H9 (cell line): ENCODE measurements around the gene LOC128125822.

Experiments used
- DNase-seq: peaks from one replicate; pipeline ENCODE4 v3.0.0-alpha.2; 2017
- H2AFZ ChIP-seq: one replicate; pipeline ENCODE4 v1.6.1; 2013; ENCODE audit warnings: mild to moderate bottlenecking, low read length, control low read depth, moderate library complexity
- H2AK5ac ChIP-seq: 2 replicates; pipeline ENCODE4 v1.6.1; 2013; ENCODE audit warnings: low read length, control low read depth, mixed read lengths; ENCODE audit not compliant: insufficient read length
- H2BK120ac ChIP-seq: one replicate; pipeline ENCODE4 v1.6.1; 2013; ENCODE audit warnings: low read depth, mild to moderate bottlenecking, low read length, control low read depth, inconsistent platforms; ENCODE audit not compliant: poor library complexity, severe bottlenecking
- H2BK12ac ChIP-seq: 2 replicates; pipeline ENCODE4 v1.6.1; 2013; ENCODE audit warnings: low read length, control low read depth, mixed read lengths, low read depth; ENCODE audit not compliant: insufficient read length
- H2BK15ac ChIP-seq: 2 replicates; pipeline ENCODE4 v1.6.1; 2013; ENCODE audit warnings: low read depth, low read length, control low read depth
- H2BK20ac ChIP-seq: one replicate; pipeline ENCODE4 v1.6.1; 2013; ENCODE audit warnings: low read depth, mild to moderate bottlenecking, low read length, control low read depth, inconsistent platforms; ENCODE audit not compliant: poor library complexity, severe bottlenecking
- H2BK5ac ChIP-seq: 2 replicates; pipeline ENCODE4 v1.6.1; 2013; ENCODE audit warnings: low read length, control low read depth, mixed read lengths; ENCODE audit not compliant: insufficient read length
- H3K14ac ChIP-seq: 2 replicates; pipeline ENCODE4 v1.6.1; 2013; ENCODE audit warnings: low read length, control low read depth; ENCODE audit not compliant: insufficient read depth
- H3K18ac ChIP-seq: 2 replicates; pipeline ENCODE4 v1.6.1; 2013; ENCODE audit warnings: low read depth, mild to moderate bottlenecking, mixed read lengths, low read length, control low read depth; ENCODE audit not compliant: insufficient read length
- H3K23ac ChIP-seq: 2 replicates; pipeline ENCODE4 v1.6.1; 2013; ENCODE audit warnings: low read length, control low read depth, mixed read lengths, low read depth; ENCODE audit not compliant: insufficient read length
- H3K23me2 ChIP-seq: 2 replicates; pipeline ENCODE4 v1.6.1; 2013; ENCODE audit warnings: low read depth, mild to moderate bottlenecking, mixed read lengths, low read length, control low read depth; ENCODE audit not compliant: insufficient read length, poor library complexity, severe bottlenecking
- H3K27ac ChIP-seq: 2 replicates; pipeline ENCODE4 v1.5.1; 2013; ENCODE audit warnings: low read length, control low read depth, mixed read lengths, low read depth; ENCODE audit not compliant: insufficient read length
- H3K27me3 ChIP-seq: 2 replicates; pipeline ENCODE4 v1.6.1; 2013; ENCODE audit warnings: low read length, control low read depth, inconsistent platforms; ENCODE audit not compliant: insufficient read depth
- H3K4ac ChIP-seq: 2 replicates; pipeline ENCODE4 v1.6.1; 2013; ENCODE audit warnings: low read depth, mild to moderate bottlenecking, control low read depth, inconsistent platforms, low read length, moderate library complexity
- H3K4me1 ChIP-seq: 2 replicates; pipeline ENCODE4 v1.6.1; 2013; ENCODE audit warnings: low read length, control low read depth, inconsistent platforms; ENCODE audit not compliant: insufficient read depth
- H3K4me2 ChIP-seq: 2 replicates; pipeline ENCODE4 v1.6.1; 2013; ENCODE audit warnings: low read length, control low read depth, mixed read lengths; ENCODE audit not compliant: insufficient read length, insufficient read depth
- H3K56ac ChIP-seq: 2 replicates; pipeline ENCODE4 v1.6.1; 2013; ENCODE audit warnings: low read depth, mild to moderate bottlenecking, mixed read lengths, low read length, control low read depth; ENCODE audit not compliant: insufficient read length
- H3K79me1 ChIP-seq: 2 replicates; pipeline ENCODE4 v1.6.1; 2013; ENCODE audit warnings: low read depth, mild to moderate bottlenecking, moderate library complexity, low read length, control low read depth, inconsistent platforms; ENCODE audit not compliant: insufficient read depth, poor library complexity, severe bottlenecking
- H3K79me2 ChIP-seq: 2 replicates; pipeline ENCODE4 v1.6.1; 2013; ENCODE audit warnings: low read length, control low read depth, inconsistent platforms; ENCODE audit not compliant: insufficient read depth
- H3K9ac ChIP-seq: 2 replicates; pipeline ENCODE4 v1.6.1; 2013; ENCODE audit warnings: low read length, control low read depth, mixed read lengths; ENCODE audit not compliant: insufficient read length; ENCODE audit errors: extremely low read depth
- H3K9me3 ChIP-seq: one replicate; pipeline ENCODE4 v1.6.1; 2013; ENCODE audit warnings: low read depth, low read length, inconsistent platforms; ENCODE audit not compliant: control insufficient read depth
- H3T11ph ChIP-seq: one replicate; pipeline ENCODE4 v1.6.1; 2013; ENCODE audit warnings: mild to moderate bottlenecking, low read length, control low read depth, inconsistent platforms
- H4K20me1 ChIP-seq: one replicate; pipeline ENCODE4 v1.6.1; 2013; ENCODE audit not compliant: control insufficient read depth, insufficient read length, insufficient read depth
- H4K5ac ChIP-seq: 2 replicates; pipeline ENCODE4 v1.6.1; 2013; ENCODE audit warnings: low read depth, mild to moderate bottlenecking, mixed read lengths, low read length, control low read depth; ENCODE audit not compliant: insufficient read length
- H4K8ac ChIP-seq: replicated peaks from 2 replicates; pipeline ENCODE4 v1.6.1; 2013; ENCODE audit warnings: low read length, control low read depth, mixed read lengths, low read depth; ENCODE audit not compliant: insufficient read length
- H4K91ac ChIP-seq: 2 replicates; pipeline ENCODE4 v1.6.1; 2013; ENCODE audit warnings: low read depth, mild to moderate bottlenecking, moderate library complexity, mixed read lengths, low read length, control low read depth; ENCODE audit not compliant: insufficient read length
- H3K27ac Mint-ChIP-seq, 3 experiments: 2 replicates in 2 of 3; 3 replicates in 1 of 3; pipeline ENCODE4 v1.8.0; 2020 to 2021; ENCODE audit warnings: mixed read lengths in 3 of 3, mild to moderate bottlenecking in 1 of 3, moderate library complexity in 1 of 3
- H3K27me3 Mint-ChIP-seq: 2 replicates; pipeline ENCODE4 v1.8.0; 2021; ENCODE audit warnings: low read depth, mild to moderate bottlenecking, moderate library complexity, mixed read lengths
- H3K36me3 Mint-ChIP-seq, 3 experiments: 2 replicates in 2 of 3; 3 replicates in 1 of 3; pipeline ENCODE4 v1.8.0; 2020 to 2021; ENCODE audit warnings: low read depth in 3 of 3, mixed read lengths in 3 of 3; ENCODE audit not compliant: insufficient read depth in 1 of 3
- H3K4me1 Mint-ChIP-seq, 2 experiments: 2 replicates each; pipeline ENCODE4 v1.8.0; 2020; ENCODE audit warnings: mixed read lengths in 2 of 2
- H3K4me3 Mint-ChIP-seq, 2 experiments: 2 replicates in 1 of 2; 3 replicates in 1 of 2; pipeline ENCODE4 v1.8.0; 2020 to 2021; ENCODE audit warnings: mild to moderate bottlenecking in 2 of 2, mixed read lengths in 2 of 2, moderate library complexity in 1 of 2
- H3K9me3 Mint-ChIP-seq, 2 experiments: 2 replicates in 1 of 2; 3 replicates in 1 of 2; pipeline ENCODE4 v1.8.0; 2020; ENCODE audit warnings: mild to moderate bottlenecking in 2 of 2, mixed read lengths in 2 of 2, moderate library complexity in 1 of 2
- CTCF ChIP-seq: fragments of 200-600 bp; sonication (generic); conservative IDR thresholded peaks from 3 replicates; pipeline ENCODE4 v1.8.0; 2021; ENCODE audit warnings: antibody characterized with exemption, mild to moderate bottlenecking
- WGBS: extraction: QIAGEN DNeasy Blood & Tissue Kit; methylation state at CpG from one replicate; pipeline ENCODE4 v1.1.7; 2013; ENCODE audit warnings: missing lambda C conversion rate, low lambda C conversion rate, mixed read lengths; ENCODE audit not compliant: insufficient read length; ENCODE audit errors: extremely low coverage; 5-methylcytosine and 5-hydroxymethylcytosine counted together

LOC128125822 gene

GRCh38 chr6:63560801-63561287 lies 11.4 kb upstream of the LOC128125822 start:
- H3K27ac ChIP-seq = no peak overlapping the region
- Mint-ChIP-seq H3K27me3 (no peaks in the 10 kb centered on the region), H3K27ac (no peak overlapping the region)

More at GRCh38 chr6:63560801-63561287, 11.4 kb upstream of the LOC128125822 start:
- Histone ChIP-seq H2AFZ (no peak overlapping the region), H3K9me3 (no peaks in the 10 kb centered on the region), H4K20me1 (no peaks in the 10 kb centered on the region), H3K23ac (no peak overlapping the region), H3K23me2 (no peaks in the 10 kb centered on the region), H2AK5ac (no peak overlapping the region), H2BK20ac (no peak overlapping the region), H3K4me2 (no peak overlapping the region), H3K56ac (no peak overlapping the region), H3K18ac (no peak overlapping the region), H3T11ph (no peak overlapping the region), H3K79me2 (no peaks in the 10 kb centered on the region), H2BK15ac (no peak overlapping the region), H4K5ac (no peak overlapping the region), H2BK5ac (no peak overlapping the region), H3K14ac (no peak overlapping the region), H4K8ac (no peak overlapping the region), H3K4me1 (no peaks in the 10 kb centered on the region), H3K27me3 (no peaks in the 10 kb centered on the region), H2BK120ac (no peak overlapping the region), H3K79me1 (no peaks in the 10 kb centered on the region), H2BK12ac (no peak overlapping the region), H4K91ac (no peak overlapping the region), H3K4ac (no peak overlapping the region), H3K9ac (no peak overlapping the region)
- no CpG with 5 or more reads among the region's 1 CpG for WGBS
- Mint-ChIP-seq H3K4me3 (no peak overlapping the region), H3K4me1 (peaks cover under 1% of the 10 kb centered on the region in 2 experiments), H3K36me3 (no peaks in the 10 kb centered on the region), H3K9me3 (no peaks in the 10 kb centered on the region)
- no peak for DNase-seq
- no peak for TF ChIP-seq CTCF
